Omental fat pad (tissue), 4 donors: ENCODE data around the gene PTPRM. TPM values are rescaled to one million over a fixed set of nuclear protein-coding genes. Genes with fewer than 3 reads are reported as not detected.

Experiments
- ATAC-seq: fragments of 150-250 bp; one replicate; pipeline ENCODE4 v1.9.1; 2016; ENCODE audit warnings: mild to moderate bottlenecking, moderate library complexity; ENCODE audit not compliant: low FRiP score
- DNase-seq: peaks from one replicate; pipeline ENCODE4 v3.0.0-alpha.2; 2019; ENCODE audit warnings: low spot score
- total RNA-seq, 4 donors: library from RNA; depleted of rRNA; stranded (reverse); fragments of >200 nt; gene quantifications; one replicate each; pipeline ENCODE4 v1.1.0, GENCODE V29; 2016
- TF ChIP-seq, protein P1 (sequence below), 3 donors: fragments of 450-650 bp; IDR thresholded peaks; one replicate each; pipeline ENCODE4 v1.5.1; 2016 to 2017; ENCODE audit warnings: antibody characterized with exemption in 3 of 3, mild to moderate bottlenecking in 3 of 3, moderate library complexity in 2 of 3

Gene PTPRM
- total RNA-seq, 4 donors from 2014 or later, result 64.8 to 238 (median 144) TPM

DNA sequence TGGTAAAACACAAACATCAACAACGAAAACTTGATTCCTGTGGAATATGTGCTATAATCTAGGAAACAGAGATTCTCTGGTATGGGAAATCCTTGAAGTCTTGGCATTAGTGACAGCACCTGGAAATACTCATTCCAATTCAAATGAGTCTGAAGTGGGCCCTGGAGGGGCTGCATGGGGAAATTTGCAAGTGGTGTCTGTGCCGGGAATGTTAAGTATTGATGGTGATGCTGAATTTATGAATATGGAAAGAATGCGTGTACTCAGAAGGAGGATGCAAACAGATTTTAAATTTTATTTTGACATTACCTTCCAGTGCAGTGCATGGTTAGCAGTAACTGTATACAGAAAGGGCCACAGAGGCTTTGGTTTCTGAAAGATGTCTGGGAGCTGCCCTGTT is 37.2 kb downstream of the PTPRM start:
- DNase-seq, result no peak
- no peak for ATAC-seq
- TF ChIP-seq, protein P1, sequence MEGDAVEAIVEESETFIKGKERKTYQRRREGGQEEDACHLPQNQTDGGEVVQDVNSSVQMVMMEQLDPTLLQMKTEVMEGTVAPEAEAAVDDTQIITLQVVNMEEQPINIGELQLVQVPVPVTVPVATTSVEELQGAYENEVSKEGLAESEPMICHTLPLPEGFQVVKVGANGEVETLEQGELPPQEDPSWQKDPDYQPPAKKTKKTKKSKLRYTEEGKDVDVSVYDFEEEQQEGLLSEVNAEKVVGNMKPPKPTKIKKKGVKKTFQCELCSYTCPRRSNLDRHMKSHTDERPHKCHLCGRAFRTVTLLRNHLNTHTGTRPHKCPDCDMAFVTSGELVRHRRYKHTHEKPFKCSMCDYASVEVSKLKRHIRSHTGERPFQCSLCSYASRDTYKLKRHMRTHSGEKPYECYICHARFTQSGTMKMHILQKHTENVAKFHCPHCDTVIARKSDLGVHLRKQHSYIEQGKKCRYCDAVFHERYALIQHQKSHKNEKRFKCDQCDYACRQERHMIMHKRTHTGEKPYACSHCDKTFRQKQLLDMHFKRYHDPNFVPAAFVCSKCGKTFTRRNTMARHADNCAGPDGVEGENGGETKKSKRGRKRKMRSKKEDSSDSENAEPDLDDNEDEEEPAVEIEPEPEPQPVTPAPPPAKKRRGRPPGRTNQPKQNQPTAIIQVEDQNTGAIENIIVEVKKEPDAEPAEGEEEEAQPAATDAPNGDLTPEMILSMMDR (IDR thresholded peaks at IDR 0.05), result no peak

DNA sequence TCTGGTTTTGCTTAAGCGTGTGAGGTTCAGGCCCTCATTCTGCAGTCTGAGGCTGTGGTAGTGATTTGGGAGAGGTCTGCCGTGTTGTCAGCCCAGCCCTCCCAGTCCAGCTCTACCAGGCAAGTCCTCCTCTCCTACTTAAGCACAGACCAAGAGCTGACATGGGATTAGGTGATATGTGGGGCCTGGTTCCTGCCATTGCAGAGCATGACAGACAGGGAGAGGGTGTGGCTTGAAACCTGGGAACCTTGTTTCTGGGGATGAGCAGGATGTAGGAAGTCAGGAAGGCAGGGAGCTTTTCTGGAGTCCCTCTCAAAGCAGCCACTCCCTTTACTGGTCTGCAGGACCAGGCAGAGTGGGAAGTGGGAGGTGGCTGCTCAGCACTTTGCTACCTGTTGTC is 38.6 kb downstream of the PTPRM start:
- TF ChIP-seq, protein P1 (IDR thresholded peaks at IDR 0.05), result no peak
- DNase-seq, result no peak
- ATAC-seq, result no peak

DNA sequence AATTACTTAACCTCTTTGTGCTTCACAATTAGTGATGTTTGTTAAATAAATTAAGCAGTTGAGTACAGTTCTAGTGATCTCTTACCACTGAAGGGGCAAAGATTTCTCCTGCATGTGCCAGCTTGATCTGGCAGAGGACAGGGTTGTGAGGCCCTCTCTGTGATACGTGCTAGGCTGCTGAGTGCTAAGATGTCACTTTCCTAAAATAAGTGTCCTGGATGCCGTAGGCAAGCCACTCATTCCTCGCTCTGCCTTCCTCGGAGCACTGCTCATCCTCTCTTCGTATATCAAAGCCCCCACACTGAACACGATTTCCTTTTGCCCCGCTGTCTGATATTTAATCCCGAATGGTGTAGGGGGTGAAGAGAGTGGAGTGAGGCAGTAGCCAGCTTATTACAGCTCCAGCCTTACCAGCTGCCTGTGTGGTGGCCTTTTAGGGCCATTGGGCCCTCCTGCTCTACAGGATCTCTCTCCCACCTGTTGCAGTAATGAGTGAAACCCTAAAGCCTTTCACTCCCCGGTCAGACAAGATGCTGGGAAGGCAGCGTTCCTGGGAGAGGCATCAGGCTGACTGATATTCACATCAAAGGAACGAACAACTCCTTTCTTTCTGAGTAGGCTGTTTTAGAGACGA is 40.5 kb downstream of the PTPRM start:
- no peak for DNase-seq
- ATAC-seq, result no peak
- TF ChIP-seq, protein P1 (IDR thresholded peaks at IDR 0.05), result no peak

DNA sequence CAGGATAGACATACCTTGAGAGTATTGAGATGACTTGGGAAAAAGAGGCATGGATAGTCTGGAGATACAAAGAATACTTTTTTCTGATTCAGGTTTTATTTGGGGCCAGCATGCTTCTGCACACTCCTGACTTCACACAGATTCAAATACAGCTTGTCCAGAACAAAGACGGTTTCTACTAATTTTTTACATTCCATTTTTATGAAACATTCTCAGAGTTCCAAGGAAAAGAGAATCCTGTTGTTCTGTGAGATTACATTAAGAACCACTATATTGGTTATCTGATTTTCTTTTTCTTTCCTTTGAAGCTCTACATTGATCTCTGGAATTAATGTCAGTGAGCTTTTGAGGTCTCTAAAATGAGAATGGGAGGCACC is 41.0 kb downstream of the PTPRM start:
- TF ChIP-seq, protein P1 (IDR thresholded peaks at IDR 0.05), result no peak
- no peak for DNase-seq
- ATAC-seq, result no peak

DNA sequence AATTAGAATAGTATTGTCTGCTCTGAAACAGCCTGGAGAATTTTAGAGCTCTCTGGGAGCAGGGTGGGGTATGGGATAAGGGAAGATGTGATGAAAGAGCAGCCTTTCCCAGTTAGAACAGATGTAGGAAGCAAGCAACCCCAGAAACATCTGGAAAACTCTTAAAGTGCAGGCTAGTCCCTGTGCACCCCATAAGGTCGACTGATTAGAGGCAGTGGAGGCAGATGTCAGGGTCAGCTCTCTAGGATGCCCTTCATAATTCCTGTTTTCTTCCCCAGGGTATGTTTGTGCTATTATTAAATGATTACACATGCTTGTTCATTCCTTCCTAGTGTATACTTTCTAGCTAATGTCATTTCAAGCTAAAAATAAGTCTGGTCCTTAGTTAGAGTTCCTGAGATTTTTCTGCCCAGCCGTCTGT is 41.7 kb downstream of the PTPRM start:
- DNase-seq (no peak), ATAC-seq (no peak)
- TF ChIP-seq, protein P1 (IDR thresholded peaks at IDR 0.05), result no peak

DNA sequence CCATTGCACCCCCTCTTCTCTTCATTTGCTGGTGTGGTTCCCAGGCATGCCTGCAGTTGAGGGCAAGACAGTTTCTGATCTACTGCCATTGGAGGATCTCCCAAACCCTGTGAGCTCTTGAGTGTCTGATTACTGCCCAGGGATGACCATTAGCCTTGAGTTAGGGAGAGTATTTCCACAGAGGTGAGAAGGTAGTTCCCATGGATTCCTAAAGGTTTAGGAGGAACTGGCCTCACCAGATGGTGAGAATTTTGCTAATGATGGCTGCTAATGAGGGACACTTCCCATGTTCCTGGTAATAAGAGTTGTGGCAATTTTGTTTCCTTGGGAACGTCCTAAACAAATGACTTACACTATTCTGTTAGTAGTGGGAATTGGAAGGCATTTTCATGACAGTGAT is 42.5 kb downstream of the PTPRM start:
- TF ChIP-seq, protein P1 (IDR thresholded peaks at IDR 0.05), result no peak
- DNase-seq (no peak), ATAC-seq (no peak)

DNA sequence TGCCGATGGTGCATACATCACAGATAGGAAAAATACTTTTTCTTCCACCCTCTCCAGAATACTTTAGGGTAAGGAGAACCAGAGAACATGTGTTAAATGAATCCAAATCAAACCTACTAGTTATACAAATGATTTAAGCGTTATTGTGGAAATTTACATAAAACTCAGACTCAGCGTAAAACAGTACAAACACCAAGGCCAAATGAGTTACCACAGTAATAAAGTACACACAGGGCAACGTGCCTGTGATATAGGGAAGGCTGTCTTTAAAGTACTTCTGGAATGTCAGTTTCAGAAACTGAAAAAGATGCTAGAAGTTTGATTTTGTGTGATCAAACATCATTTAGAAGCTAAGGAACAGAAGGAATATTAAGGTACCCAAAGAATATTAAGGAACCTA is 46.9 kb downstream of the PTPRM start:
- no peak for DNase-seq
- no peak for ATAC-seq
- TF ChIP-seq, protein P1 (IDR thresholded peaks at IDR 0.05), result no peak
